HAP-1 (cell line): ENCODE results near the gene PWP2.
"Not testable (repeated sequence)": the region's sequence is repeated elsewhere in the genome, so short reads cannot be mapped to it uniquely, and the experiment has no call there.

Experiments used
- DNase-seq, 2 experiments: peaks; one replicate each; pipeline ENCODE4 v3.0.0-alpha.2; 2016 to 2020; ENCODE audit warnings: low spot score in 2 of 2
- H3K27me3 ChIP-seq: fragments of 250-450 bp; sonication (Bioruptor Pico); 2 replicates; pipeline ENCODE4 v1.5.1; 2020; ENCODE audit warnings: low read depth, mild to moderate bottlenecking, moderate library complexity
- H3K36me3 ChIP-seq: fragments of 250-450 bp; sonication (Bioruptor Pico); replicated peaks from 2 replicates; pipeline ENCODE4 v1.5.1; 2020; ENCODE audit warnings: mild to moderate bottlenecking
- H3K4me1 ChIP-seq: fragments of 250-450 bp; sonication (Bioruptor Pico); 2 replicates; pipeline ENCODE4 v1.5.1; 2020; ENCODE audit warnings: mild to moderate bottlenecking
- H3K4me3 ChIP-seq: fragments of 250-450 bp; sonication (Bioruptor Pico); 2 replicates; pipeline ENCODE4 v1.5.1; 2020; ENCODE audit warnings: mild to moderate bottlenecking, moderate library complexity
- H3K9me3 ChIP-seq: fragments of 250-450 bp; sonication (Bioruptor Pico); 2 replicates; pipeline ENCODE4 v1.5.1; 2020; ENCODE audit warnings: mild to moderate bottlenecking, moderate library complexity
- in situ Hi-C: fragments of 300-500 bp; cut with MboI; formaldehyde crosslinking; loops from 3 replicates; pipeline ENCODE4 v1.14.3; 2020; ENCODE audit warnings: low sequenced_read_pairs, inconsistent platforms, mixed read lengths

The PWP2 gene

DNA sequence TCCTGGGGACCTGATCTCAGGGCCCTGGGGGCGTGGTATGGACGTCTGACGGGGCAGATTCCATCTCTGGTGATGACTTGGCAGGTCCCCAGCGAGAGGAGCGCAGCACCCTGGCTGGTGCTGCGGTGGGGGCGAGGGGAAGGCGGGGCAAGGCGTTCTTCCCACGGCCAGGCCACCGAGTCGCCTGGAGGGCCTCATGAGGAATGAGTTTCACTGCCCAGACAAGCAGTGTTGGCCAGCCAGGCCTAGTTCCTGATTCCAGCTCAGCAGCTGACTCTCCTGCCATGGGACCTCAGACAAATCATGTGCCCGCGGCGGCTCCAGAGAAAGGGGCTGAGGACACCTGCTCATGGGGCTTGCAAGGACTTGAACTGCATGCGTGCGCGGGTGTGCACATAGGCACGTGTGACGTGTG lies 47.6 kb downstream of the PWP2 start:
- H3K4me3 ChIP-seq, DNase-seq, H3K27me3 ChIP-seq, H3K9me3 ChIP-seq, H3K4me1 ChIP-seq, H3K36me3 ChIP-seq, in situ Hi-C loops: not testable (repeated sequence)

DNA sequence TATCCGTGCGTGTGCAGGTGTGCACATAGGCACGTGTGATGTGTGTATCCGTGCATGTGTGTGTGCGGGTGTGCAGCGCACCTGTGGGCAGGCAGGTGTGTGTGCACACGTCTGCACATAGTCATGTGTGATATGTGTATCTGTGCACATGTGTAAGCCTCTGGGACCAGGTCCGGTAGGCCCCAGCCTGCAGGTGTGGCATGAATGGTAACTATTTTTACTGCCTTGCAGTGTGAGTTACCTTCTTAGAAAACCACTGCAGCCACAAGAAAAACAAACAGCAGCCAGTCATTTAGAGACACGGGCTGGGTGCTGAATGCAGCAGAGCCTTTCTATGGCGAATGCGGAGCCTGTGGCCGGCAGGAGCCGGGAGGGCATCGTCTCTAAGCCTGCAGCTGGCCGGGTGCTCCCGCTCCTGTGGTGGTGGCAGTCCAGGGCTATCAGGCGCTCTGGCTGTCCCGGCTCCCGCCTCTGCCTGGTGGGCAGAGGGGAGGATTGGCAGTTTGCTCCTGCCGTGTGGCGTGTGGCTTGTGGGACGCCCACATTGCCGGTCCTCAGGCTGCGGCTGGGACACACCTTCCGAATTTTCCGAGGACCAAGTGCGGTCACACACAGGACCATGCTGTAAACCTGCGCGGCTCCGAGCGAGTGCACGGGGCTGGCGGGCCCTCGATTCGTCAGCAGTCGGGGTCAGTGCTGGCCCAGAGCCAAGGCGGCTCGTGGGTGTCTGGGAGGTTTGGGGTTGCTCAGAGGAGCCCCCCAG lies 48.2 kb downstream of the PWP2 start:
- H3K9me3 ChIP-seq, in situ Hi-C loops, H3K4me1 ChIP-seq, DNase-seq, H3K27me3 ChIP-seq, H3K4me3 ChIP-seq, H3K36me3 ChIP-seq: not testable (repeated sequence)

DNA sequence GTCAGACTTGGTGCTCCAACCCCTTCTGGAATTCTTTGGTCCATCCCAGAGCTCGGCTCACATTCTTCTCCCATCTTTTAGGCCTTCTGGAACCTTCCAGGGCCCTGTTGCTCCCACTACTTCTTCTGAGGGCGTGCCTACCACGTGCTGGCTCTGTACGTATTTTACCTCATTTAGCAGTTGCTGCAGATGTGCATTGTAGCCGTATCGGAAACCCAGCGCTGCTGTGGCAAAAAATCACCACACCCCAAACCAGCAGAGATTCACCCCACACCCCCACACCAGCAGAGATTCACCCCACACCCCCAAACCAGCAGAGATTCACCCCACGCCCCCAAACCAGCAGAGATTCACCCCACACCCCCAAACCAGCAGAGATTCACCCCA lies 48.8 kb downstream of the PWP2 start:
- H3K9me3 ChIP-seq, H3K27me3 ChIP-seq, DNase-seq, in situ Hi-C loops, H3K36me3 ChIP-seq, H3K4me3 ChIP-seq, H3K4me1 ChIP-seq: not testable (repeated sequence)

DNA sequence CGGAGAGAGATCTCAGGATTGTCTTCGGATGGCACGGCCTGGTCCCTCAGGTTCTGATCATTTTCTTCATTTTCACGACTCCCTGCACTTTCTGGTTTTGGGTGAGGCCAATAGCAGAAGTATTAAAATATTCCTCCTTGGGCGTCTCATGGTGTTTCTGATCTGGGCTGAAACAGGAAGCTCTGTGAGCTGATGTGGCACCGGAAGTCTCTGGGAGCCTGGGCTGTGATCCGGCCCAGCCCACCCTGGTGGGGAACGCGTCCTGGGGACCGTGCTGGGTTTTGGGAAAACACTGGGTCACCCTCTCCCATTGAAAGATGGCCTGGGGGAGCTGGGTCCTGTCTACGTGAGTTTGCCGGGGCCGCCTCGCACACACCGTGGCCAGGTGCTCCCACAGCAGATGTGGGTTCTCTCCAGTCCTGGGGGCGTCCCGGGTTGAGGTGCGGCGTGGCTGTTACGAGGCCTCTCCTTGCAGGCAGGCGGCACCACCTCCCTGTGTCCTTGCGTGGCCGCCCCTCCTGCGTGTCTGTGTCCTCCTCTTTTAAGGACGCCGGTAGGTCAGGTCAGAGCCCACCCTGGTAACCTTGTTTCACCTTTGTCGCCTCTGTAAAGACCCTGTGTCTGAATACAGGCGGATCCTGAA lies 50.4 kb downstream of the PWP2 start:
- H3K27me3 ChIP-seq, H3K4me3 ChIP-seq, H3K4me1 ChIP-seq, H3K9me3 ChIP-seq, H3K36me3 ChIP-seq, in situ Hi-C loops, DNase-seq: not testable (repeated sequence)

DNA sequence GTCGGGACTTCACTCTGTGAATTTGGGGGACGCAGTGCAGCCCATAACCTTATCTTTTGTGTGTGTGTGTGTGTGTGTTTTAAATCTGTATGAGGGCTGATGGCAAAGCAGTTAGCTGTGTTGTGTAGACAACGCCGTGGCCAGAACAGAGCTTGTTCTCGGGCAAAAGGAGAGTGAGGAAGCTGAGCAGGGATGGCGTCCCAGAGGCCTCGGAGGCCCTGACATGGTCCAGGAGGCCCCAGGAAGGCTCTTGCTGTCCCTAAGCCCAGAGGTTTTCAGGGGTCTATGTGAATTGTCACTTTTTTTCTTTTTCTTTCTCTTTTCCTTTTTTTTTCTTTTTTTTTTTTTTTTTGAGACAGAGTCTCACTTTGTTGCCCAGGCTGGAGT lies 50.9 kb downstream of the PWP2 start:
- H3K4me1 ChIP-seq, H3K9me3 ChIP-seq, H3K4me3 ChIP-seq, H3K27me3 ChIP-seq, in situ Hi-C loops, H3K36me3 ChIP-seq, DNase-seq: not testable (repeated sequence)

DNA sequence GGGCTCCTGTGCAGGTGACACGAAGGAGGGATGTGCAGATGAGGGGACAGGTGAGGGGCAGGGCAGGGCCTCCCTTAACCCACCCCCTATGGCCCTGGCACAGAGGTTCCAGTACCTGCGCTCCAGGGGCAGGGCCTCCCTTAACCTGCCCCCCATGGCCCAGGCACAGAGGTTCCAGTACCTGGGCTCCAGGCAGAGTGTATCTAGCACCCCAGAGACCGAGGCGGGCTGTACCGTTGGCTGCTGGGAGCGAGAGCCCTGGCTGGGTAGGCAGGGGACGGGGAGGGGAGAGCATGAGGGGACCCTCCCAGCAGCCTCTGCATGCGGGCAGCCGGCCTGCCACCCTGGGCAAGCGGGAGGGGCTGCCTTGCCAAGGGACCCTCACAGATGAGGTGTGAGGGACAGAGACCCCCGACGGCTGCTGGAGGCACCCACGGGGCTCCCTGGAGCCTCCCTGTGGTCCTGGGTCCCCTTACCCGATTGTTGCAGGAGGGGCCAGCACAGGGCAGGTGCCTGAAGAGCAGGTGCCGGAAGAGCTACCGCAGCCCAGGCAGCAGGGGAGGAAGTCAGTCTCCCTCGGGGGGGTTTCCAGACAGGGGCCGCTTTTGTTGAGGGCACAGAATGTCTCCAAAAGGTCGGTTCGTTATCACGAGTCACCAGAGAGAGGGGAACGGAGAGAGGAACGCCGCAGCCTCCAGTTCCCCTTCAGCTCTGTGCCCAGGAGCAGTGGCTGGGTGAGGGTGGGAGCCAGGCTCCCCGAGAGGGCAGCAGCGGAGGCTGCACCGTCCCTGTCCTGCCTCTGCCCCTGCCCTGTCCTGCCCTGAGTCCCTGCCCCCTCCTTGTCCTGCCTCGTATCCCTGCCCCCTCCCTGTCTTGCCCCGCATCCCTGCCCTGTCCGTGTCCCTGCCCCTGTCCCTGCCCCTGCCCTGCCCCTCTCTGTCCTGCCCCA lies 52.4 kb downstream of the PWP2 start:
- H3K4me1 ChIP-seq, DNase-seq, in situ Hi-C loops, H3K27me3 ChIP-seq, H3K36me3 ChIP-seq, H3K4me3 ChIP-seq, H3K9me3 ChIP-seq: not testable (repeated sequence)

DNA sequence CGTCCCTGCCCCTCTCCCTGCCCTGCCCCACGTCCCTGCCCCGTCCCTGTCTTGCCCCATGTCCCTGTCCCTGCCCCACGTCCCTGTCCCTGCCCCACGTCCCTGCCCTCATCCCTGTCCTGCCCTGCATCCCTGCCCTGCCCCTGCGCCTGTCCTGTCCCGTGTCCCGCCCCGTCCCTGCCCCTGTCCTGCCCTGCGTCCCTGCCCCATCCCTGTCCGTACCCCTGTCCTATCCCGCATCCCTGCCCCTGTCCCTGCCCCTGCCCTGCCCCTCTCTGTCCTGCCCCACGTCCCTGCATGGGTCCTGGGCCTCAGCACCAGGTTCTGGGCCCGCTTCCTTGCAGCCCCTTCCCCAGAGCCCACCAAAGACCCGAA lies 53.1 kb downstream of the PWP2 start:
- H3K4me1 ChIP-seq, H3K27me3 ChIP-seq, H3K36me3 ChIP-seq, DNase-seq, H3K9me3 ChIP-seq, H3K4me3 ChIP-seq, in situ Hi-C loops: not testable (repeated sequence)

DNA sequence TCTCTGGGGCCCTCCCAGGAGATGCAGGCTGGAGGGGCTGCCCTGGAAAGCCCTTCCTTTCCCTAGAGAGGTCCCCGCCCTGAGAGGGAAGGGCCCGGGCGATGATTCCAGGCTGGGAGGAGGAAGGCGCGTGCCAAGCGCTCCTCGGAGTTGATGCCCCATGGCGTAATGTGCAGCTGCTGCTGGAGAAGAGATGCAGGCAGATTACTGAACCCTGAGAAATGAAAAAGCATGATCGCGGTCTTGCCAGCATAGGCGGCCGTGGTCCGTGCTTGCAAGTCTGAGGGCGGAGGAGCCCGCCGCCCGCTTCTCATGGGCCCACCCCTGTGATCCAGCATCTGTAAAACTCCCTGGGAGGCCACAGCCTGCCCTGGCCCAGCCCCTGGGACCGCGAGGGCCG lies 53.6 kb downstream of the PWP2 start:
- H3K27me3 ChIP-seq, in situ Hi-C loops, H3K9me3 ChIP-seq, DNase-seq, H3K4me3 ChIP-seq, H3K4me1 ChIP-seq, H3K36me3 ChIP-seq: not testable (repeated sequence)

DNA sequence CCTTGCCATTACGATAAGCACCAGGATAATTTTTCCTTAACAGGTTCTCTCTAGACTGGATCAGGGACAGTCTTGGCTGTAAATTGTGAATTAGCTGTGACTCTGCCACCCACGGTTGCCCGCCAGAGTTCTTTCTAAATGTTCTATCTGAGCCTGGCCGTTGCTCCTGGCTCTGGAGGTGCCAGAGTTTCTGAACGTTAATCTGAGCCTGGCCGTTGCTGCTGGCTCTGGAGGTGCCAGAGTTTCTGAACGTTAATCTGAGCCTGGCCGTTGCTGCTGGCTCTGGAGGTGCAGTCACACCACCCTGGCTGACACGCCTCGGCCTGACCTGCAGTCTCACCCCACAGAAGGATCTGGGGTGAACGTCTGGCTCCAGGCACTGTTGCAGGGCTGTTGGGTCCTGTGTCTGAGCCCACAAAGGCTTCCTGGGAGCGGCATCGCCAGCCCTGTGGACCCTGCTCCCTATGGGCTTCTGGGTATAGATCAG lies 56.0 kb downstream of the PWP2 start:
- H3K27me3 ChIP-seq, H3K36me3 ChIP-seq, in situ Hi-C loops, H3K4me3 ChIP-seq, H3K4me1 ChIP-seq, DNase-seq, H3K9me3 ChIP-seq: not testable (repeated sequence)

DNA sequence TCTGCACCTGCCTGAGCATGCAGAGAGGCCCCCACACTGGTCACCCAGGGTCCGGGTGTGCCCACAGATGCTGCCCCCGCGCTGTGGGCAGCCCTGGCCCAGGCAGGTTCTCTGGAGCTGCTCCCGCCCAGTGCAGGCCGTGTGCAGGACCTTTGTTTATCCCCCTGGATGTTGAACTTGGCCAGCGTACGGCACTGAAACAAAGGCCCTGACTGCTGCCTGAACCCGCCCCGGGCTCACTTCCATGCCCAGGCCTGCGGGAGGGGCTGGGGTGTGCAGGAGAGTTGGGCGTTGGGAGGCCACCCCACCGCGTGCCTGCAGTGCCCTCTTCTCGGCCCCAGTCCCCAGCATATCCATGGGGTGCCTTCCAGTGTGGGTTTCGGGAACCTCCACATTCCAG lies 58.7 kb downstream of the PWP2 start:
- H3K36me3 ChIP-seq, DNase-seq, in situ Hi-C loops, H3K9me3 ChIP-seq, H3K4me3 ChIP-seq, H3K4me1 ChIP-seq, H3K27me3 ChIP-seq: not testable (repeated sequence)

DNA sequence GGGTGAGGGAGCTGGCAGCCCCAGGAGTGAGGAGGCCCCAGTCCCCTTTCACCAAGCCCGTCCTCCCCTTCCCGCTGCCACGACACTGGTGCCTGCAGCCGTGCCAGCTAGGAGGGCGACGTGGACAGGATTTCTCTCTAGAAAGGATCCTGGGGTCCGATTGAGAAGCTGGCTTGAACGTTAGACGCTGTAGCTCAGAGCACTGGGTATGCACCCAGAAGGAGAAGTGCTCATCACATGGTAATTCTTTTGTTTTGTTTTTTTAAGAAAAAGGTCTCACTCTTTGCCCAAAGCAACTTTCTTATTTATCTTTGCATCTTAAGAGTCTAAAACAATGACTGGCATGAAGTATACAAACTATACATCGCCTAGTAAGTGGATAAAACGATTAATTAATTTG lies 60.3 kb downstream of the PWP2 start:
- H3K4me3 ChIP-seq, in situ Hi-C loops, H3K27me3 ChIP-seq, DNase-seq, H3K9me3 ChIP-seq, H3K4me1 ChIP-seq, H3K36me3 ChIP-seq: not testable (repeated sequence)

DNA sequence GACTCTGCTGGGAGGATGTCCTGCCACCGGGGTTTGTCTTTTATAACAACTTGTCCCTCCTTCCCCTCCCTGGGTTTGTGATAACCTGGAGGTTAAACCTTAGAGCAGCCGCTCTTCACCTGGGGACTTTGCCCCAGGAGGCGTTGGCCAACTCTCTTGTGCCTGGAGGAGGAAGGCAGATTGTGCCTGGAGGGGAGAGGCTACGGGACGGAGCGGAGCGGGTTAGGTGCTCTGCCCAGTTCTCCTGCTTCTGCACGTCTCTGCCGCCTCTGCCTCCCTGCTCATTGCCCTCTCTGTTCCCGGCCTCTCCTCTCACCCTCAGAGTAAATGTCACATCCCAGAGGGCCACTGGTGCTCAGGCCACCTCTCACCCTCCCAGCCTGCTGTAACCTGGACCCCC lies 63.1 kb downstream of the PWP2 start:
- DNase-seq, H3K4me3 ChIP-seq, in situ Hi-C loops, H3K27me3 ChIP-seq, H3K36me3 ChIP-seq, H3K9me3 ChIP-seq, H3K4me1 ChIP-seq: not testable (repeated sequence)

DNA sequence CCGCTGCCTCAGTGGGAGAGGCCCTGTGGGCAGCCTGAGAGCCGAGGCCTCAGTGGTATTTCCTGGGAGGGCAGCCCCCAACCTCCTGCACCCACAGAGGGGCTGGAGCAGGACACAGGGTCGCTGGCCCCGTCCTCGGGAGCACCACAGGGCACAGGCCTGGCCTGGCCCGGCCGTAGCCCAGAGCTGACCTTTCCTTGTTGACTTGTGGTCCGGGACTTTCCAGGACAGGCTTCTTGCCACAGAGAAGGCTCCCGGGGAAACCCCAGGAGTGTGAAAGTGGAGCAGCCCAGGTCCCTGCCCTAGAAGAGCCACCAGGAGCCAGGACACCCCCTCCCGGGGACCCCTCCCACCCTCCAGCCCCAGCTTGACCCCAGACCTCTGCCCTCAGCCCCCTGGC lies 63.7 kb downstream of the PWP2 start:
- in situ Hi-C loops, DNase-seq: not testable (repeated sequence)

DNA sequence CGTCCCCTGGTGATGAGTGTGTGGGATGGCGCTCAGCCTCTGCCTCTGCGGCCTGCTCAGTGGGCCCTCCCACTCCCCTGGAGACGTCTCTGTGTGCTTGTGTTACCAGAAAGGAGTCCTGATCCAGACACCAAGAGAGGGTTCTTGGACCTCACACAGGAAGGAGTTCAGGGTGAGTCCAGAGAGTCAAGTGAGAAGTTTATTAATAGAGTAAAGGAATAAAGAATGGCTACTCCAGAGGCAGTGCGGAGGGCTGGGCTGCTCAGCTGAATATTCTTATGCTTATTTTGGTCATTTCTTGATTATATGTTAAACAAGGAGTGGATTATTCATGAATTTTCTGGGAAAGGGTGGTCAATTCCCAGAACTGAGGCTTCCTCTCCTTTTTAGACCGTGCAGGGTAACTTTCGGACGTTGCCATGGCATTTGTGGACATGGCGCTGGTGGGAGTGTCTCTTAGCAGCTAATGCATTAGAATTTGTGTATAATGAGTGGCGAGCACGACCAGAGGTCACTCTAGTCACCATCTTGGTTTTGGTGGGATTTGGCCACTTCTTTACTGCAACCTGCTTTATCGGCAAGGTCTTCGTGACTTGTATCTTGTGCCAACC lies 64.9 kb downstream of the PWP2 start:
- in situ Hi-C loops, H3K27me3 ChIP-seq, DNase-seq, H3K4me1 ChIP-seq, H3K36me3 ChIP-seq, H3K4me3 ChIP-seq, H3K9me3 ChIP-seq: not testable (repeated sequence)

More for the DNA sequence above, 63.7 kb downstream of the PWP2 start:
- H3K9me3 ChIP-seq, H3K4me3 ChIP-seq, H3K36me3 ChIP-seq, H3K27me3 ChIP-seq, H3K4me1 ChIP-seq: not testable (repeated sequence)
